Measurements from ENCODE around the gene SLC24A2.

- TF ChIP-seq CTCF (IDR thresholded peaks at IDR 0.05): no peak
- no peak for TF ChIP-seq EZH2 (IDR thresholded peaks at IDR 0.05; ENCODE audit: borderline replicate concordance, insufficient read depth, low read depth, low read length, poor library complexity, severe bottlenecking)
These were observed 33.9 kb downstream of the SLC24A2 start for GRCh38 chr9:19754921-19755320.

Data from B cell (primary cell).